Measurements from ENCODE around the gene BLOC1S1.

Gene BLOC1S1

DNA sequence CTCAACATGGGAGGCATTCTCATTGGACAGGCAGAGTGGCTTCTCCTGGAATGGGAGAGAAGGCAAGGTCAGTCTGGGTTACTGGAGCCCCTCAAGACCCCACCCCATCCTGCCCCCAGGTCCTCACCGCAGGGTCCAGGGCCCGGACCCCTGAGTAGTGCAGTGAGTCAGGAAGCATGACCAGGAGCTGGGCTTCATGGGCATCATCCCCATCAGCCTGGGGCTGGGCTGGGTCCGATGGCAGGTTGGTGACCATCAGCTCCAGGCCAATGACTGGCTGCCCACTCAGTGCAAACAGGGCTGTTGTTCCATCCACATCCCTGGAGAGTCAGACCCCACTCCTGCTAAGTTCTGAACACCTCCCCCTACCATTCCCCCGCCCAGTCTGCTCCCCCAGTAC is 21.2 kb upstream of the BLOC1S1 start:
- TF ChIP-seq, protein P1, sequence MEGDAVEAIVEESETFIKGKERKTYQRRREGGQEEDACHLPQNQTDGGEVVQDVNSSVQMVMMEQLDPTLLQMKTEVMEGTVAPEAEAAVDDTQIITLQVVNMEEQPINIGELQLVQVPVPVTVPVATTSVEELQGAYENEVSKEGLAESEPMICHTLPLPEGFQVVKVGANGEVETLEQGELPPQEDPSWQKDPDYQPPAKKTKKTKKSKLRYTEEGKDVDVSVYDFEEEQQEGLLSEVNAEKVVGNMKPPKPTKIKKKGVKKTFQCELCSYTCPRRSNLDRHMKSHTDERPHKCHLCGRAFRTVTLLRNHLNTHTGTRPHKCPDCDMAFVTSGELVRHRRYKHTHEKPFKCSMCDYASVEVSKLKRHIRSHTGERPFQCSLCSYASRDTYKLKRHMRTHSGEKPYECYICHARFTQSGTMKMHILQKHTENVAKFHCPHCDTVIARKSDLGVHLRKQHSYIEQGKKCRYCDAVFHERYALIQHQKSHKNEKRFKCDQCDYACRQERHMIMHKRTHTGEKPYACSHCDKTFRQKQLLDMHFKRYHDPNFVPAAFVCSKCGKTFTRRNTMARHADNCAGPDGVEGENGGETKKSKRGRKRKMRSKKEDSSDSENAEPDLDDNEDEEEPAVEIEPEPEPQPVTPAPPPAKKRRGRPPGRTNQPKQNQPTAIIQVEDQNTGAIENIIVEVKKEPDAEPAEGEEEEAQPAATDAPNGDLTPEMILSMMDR (IDR thresholded peaks at IDR 0.05; ENCODE audit: low read depth, low read length, missing control alignments): no peak
- no peak overlapping the region for H3K4me3 ChIP-seq (replicated peaks; ENCODE audit: low read depth, low read length)
- no peak for DNase-seq (ENCODE audit: extremely low read depth, low read depth)

DNA sequence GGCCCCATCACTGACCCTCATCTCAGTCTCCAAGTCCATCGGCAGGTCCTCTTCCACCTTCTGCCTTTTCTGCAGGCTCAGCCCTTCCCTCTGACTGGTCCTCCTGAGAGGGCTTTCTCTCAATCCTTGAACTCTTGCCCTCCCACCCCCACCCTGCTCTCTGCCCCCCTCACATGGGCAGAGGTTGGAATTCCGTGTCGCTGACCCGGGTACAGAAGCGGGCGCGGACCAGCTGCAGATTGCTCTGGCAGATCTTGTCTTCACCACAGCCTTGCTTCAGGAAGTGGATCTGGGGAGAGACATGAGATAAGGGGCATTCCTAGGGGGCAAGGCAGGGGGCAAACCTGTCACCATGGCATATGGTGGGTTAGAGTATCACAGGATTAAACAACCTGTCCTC is 20.5 kb upstream of the BLOC1S1 start:
- TF ChIP-seq, protein P1 (IDR thresholded peaks at IDR 0.05; ENCODE audit: low read depth, low read length, missing control alignments): no peak
- DNase-seq (ENCODE audit: extremely low read depth, low read depth): no peak
- no peak overlapping the region for H3K4me3 ChIP-seq (replicated peaks; ENCODE audit: low read depth, low read length)

DNA sequence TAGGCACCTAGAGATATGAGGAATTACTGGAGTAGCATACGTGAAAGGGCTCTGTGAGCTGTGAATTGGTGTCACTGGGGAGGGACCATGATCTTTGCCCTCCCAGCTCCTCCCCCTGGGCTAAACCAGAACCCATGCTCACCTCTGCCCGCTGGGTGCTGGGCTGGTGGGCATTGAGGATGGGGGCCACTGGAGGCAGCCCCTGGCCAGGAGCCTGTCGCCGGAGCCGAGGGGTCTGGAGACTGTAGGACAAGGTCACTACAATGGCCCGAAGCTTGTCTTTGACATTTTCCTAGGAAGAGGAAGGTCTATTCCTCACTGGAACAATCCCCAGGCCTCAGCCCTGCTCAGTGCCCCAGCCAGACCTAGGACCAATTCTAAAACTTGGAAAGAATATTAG is 19.7 kb upstream of the BLOC1S1 start:
- no peak for DNase-seq (ENCODE audit: extremely low read depth, low read depth)
- no peak overlapping the region for H3K4me3 ChIP-seq (replicated peaks; ENCODE audit: low read depth, low read length)
- TF ChIP-seq, protein P1 (IDR thresholded peaks at IDR 0.05; ENCODE audit: low read depth, low read length, missing control alignments): no peak

DNA sequence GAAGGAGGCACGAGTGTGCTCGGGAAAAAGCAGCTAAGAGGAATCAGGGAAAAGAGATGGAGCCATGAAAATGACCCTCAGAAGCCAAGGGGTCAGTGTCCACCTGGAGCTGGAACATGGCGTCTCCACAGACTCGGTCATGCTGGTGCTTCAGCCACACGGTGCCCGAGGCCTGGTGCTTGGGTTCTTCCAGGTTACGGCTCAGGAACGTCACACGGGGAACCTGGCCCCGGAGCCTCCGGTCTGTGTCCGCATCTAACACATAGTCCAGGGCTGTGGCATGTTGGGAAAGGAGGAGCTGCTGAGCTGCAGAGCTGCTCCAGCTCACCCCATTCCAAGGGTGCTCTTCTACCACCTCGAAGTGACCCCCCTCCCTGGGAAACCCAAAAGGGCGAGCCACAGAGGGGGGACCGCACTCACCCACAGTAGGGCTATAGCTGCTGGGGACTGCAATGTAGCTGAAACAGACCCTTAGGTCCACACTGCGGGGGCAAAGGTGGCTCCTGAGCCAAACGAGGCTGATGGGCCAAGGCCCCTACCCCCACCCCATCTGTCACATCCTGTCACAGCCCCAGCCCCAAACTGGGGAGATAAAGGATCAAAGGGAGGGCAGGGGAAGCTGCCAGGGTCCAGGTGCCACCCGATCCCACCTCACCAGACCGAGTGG is 18.9 kb upstream of the BLOC1S1 start:
- TF ChIP-seq, protein P1 (IDR thresholded peaks at IDR 0.05; ENCODE audit: low read depth, low read length, missing control alignments): no peak
- H3K4me3 ChIP-seq (replicated peaks; ENCODE audit: low read depth, low read length): no peak overlapping the region
- DNase-seq (ENCODE audit: extremely low read depth, low read depth): no peak

DNA sequence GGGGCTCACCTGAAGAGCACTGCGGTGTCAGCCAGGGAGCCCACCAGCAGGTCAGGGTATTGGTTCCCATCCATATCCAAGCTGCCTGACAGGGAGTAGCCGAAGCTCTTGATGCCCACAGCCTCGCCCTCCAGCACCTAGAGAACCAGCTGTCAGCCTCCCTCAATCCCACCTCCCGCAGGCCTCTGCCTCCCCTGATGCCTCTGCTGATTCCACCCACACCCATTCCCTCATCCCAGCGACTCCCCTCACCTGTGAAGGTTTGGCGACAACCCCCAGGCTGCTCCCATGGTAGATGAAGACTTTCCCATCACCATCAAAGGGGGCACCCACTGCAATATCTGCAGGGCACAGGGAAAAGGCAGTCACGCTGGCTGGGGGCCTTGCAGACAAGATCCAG is 18.2 kb upstream of the BLOC1S1 start:
- no peak overlapping the region for H3K4me3 ChIP-seq (replicated peaks; ENCODE audit: low read depth, low read length)
- TF ChIP-seq, protein P1 (IDR thresholded peaks at IDR 0.05; ENCODE audit: low read depth, low read length, missing control alignments): no peak
- no peak for DNase-seq (ENCODE audit: extremely low read depth, low read depth)

DNA sequence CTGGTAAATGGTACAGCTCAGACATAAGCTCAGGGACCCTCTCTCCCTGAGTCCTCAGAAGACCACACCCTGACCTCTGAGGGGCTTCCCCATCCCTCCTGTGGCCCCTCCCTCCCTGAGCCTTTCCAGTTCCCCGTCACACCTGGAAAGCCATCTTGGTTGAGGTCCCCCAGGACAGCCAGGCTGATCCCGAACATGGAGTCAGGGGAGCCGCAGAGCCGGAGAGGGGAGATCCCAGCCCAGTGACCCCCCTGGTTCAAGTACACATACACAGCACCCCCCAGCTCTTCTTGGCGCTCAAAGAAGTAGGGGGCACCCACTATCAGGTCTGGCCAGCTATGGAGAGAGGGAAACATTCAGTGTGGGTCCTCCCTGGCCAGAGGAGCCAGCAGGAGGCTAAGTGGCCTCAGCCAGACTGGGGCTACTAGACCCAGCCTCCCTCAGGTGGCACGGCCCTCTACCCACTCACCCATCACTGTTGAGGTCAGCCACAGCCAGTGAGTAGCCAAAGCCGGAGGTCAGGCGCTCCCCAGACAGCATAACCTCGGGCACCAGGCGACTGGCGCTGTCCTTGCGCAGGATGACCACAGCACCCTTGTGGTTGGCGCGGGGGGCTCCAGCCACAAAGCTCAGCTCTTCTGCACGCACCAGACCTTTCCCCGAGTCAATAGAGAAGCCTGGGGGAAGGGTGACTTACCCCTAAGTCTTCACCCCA is 17.4 kb upstream of the BLOC1S1 start:
- TF ChIP-seq, protein P1 (IDR thresholded peaks at IDR 0.05; ENCODE audit: low read depth, low read length, missing control alignments): no peak
- no peak for DNase-seq (ENCODE audit: extremely low read depth, low read depth)
- no peak overlapping the region for H3K4me3 ChIP-seq (replicated peaks; ENCODE audit: low read depth, low read length)

Data from HFF-Myc (cell line).